ENCODE measurements around the gene PIK3C2G.

GRCh38 chr12:18387706-18388105 is 126.4 kb downstream of the PIK3C2G start:
- TF ChIP-seq, protein P1, sequence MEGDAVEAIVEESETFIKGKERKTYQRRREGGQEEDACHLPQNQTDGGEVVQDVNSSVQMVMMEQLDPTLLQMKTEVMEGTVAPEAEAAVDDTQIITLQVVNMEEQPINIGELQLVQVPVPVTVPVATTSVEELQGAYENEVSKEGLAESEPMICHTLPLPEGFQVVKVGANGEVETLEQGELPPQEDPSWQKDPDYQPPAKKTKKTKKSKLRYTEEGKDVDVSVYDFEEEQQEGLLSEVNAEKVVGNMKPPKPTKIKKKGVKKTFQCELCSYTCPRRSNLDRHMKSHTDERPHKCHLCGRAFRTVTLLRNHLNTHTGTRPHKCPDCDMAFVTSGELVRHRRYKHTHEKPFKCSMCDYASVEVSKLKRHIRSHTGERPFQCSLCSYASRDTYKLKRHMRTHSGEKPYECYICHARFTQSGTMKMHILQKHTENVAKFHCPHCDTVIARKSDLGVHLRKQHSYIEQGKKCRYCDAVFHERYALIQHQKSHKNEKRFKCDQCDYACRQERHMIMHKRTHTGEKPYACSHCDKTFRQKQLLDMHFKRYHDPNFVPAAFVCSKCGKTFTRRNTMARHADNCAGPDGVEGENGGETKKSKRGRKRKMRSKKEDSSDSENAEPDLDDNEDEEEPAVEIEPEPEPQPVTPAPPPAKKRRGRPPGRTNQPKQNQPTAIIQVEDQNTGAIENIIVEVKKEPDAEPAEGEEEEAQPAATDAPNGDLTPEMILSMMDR (IDR thresholded peaks at IDR 0.05), result no peak
- TF ChIP-seq EZH2 (IDR thresholded peaks at IDR 0.05) (no peak), EZH2phosphoT487 (IDR thresholded peaks at IDR 0.05) (no peak)
